SK-N-SH treated with all-trans-retinoic acid at 6 μM for 48 hours (cell line): ENCODE measurements around the gene ERP44.

Experiments
- ARNTL ChIP-seq: fragments of 450-650 bp; formaldehyde crosslinking; IDR thresholded peaks from 2 replicates; pipeline ENCODE4 v1.5.0; 2020; ENCODE audit warnings: low read depth, mild to moderate bottlenecking, moderate library complexity, borderline replicate concordance
- CSDC2 ChIP-seq: fragments of 250-450 bp; sonication (Bioruptor Pico); IDR thresholded peaks from 2 replicates; pipeline ENCODE4 v1.5.0; 2020; ENCODE audit warnings: mild to moderate bottlenecking, moderate library complexity
- OSR1 ChIP-seq: fragments of 250-450 bp; sonication (Bioruptor Pico); IDR thresholded peaks from 2 replicates; pipeline ENCODE4 v1.8.0; 2022; ENCODE audit warnings: moderate library complexity, mild to moderate bottlenecking, inconsistent platforms
- ZC3H10 ChIP-seq: fragments of 250-450 bp; sonication (Bioruptor Pico); IDR thresholded peaks from 2 replicates; pipeline ENCODE4 v1.5.1; 2021; ENCODE audit warnings: mild to moderate bottlenecking, moderate library complexity
- ZFP30 ChIP-seq: fragments of 450-650 bp; formaldehyde crosslinking; IDR thresholded peaks from 2 replicates; pipeline ENCODE4 v1.5.0; 2022; ENCODE audit warnings: mild to moderate bottlenecking, moderate library complexity
- TF ChIP-seq, protein P1 (sequence below): fragments of 250-450 bp; sonication (Bioruptor Pico); IDR thresholded peaks from 2 replicates; pipeline ENCODE4 v1.8.0; 2020; ENCODE audit warnings: mild to moderate bottlenecking, moderate library complexity, borderline replicate concordance
- TF ChIP-seq, protein P2 (sequence below): fragments of 250-450 bp; sonication (Bioruptor Pico); IDR thresholded peaks from 2 replicates; pipeline ENCODE4 v1.5.1; 2021; ENCODE audit warnings: mild to moderate bottlenecking, moderate library complexity
- TF ChIP-seq, protein P3 (sequence below): fragments of 250-450 bp; sonication (Bioruptor Pico); IDR thresholded peaks from 2 replicates; pipeline ENCODE4 v1.5.1; 2020; ENCODE audit warnings: low read depth, mild to moderate bottlenecking, moderate library complexity
- TF ChIP-seq, protein P4 (sequence below): fragments of 250-450 bp; sonication (Bioruptor Pico); IDR thresholded peaks from 2 replicates; pipeline ENCODE4 v1.8.0; 2021; ENCODE audit warnings: low read depth, mild to moderate bottlenecking, moderate library complexity, borderline replicate concordance

DNA sequence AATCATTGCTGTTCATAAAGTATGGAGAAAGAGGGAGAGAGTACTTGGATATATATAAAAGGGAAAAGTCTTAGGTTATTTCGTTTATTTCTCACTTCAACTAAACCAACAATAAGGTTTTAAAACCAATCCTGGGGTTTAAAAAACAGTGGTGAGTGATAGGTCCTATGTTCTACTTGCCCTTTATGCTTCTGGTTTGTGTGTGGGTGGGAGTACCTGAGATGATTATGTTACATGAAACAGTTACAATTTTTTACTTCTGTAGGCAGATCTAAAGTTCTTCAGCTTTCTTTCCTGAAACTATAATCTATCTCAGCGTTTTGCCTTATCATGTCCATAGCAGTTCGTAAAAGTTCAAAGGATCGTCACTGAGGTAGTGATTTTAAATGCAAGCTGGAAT lies 143.2 kb downstream of the ERP44 start:
- no peak for TF ChIP-seq OSR1 (CRISPR knock-in tag)
- TF ChIP-seq, protein P1, sequence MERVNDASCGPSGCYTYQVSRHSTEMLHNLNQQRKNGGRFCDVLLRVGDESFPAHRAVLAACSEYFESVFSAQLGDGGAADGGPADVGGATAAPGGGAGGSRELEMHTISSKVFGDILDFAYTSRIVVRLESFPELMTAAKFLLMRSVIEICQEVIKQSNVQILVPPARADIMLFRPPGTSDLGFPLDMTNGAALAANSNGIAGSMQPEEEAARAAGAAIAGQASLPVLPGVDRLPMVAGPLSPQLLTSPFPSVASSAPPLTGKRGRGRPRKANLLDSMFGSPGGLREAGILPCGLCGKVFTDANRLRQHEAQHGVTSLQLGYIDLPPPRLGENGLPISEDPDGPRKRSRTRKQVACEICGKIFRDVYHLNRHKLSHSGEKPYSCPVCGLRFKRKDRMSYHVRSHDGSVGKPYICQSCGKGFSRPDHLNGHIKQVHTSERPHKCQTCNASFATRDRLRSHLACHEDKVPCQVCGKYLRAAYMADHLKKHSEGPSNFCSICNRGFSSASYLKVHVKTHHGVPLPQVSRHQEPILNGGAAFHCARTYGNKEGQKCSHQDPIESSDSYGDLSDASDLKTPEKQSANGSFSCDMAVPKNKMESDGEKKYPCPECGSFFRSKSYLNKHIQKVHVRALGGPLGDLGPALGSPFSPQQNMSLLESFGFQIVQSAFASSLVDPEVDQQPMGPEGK (CRISPR knock-in tag): no peak
- no peak for TF ChIP-seq CSDC2 (CRISPR knock-in tag)
- TF ChIP-seq, protein P2, sequence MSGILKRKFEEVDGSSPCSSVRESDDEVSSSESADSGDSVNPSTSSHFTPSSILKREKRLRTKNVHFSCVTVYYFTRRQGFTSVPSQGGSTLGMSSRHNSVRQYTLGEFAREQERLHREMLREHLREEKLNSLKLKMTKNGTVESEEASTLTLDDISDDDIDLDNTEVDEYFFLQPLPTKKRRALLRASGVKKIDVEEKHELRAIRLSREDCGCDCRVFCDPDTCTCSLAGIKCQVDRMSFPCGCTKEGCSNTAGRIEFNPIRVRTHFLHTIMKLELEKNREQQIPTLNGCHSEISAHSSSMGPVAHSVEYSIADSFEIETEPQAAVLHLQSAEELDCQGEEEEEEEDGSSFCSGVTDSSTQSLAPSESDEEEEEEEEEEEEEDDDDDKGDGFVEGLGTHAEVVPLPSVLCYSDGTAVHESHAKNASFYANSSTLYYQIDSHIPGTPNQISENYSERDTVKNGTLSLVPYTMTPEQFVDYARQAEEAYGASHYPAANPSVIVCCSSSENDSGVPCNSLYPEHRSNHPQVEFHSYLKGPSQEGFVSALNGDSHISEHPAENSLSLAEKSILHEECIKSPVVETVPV (CRISPR knock-in tag): no peak
- TF ChIP-seq ZFP30: no peak
- TF ChIP-seq, protein P3, sequence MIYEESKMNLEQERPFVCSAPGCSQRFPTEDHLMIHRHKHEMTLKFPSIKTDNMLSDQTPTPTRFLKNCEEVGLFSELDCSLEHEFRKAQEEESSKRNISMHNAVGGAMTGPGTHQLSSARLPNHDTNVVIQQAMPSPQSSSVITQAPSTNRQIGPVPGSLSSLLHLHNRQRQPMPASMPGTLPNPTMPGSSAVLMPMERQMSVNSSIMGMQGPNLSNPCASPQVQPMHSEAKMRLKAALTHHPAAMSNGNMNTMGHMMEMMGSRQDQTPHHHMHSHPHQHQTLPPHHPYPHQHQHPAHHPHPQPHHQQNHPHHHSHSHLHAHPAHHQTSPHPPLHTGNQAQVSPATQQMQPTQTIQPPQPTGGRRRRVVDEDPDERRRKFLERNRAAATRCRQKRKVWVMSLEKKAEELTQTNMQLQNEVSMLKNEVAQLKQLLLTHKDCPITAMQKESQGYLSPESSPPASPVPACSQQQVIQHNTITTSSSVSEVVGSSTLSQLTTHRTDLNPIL: no peak
- TF ChIP-seq ZC3H10 (CRISPR knock-in tag): no peak
- TF ChIP-seq ARNTL (CRISPR knock-in tag): no peak
- TF ChIP-seq, protein P4, sequence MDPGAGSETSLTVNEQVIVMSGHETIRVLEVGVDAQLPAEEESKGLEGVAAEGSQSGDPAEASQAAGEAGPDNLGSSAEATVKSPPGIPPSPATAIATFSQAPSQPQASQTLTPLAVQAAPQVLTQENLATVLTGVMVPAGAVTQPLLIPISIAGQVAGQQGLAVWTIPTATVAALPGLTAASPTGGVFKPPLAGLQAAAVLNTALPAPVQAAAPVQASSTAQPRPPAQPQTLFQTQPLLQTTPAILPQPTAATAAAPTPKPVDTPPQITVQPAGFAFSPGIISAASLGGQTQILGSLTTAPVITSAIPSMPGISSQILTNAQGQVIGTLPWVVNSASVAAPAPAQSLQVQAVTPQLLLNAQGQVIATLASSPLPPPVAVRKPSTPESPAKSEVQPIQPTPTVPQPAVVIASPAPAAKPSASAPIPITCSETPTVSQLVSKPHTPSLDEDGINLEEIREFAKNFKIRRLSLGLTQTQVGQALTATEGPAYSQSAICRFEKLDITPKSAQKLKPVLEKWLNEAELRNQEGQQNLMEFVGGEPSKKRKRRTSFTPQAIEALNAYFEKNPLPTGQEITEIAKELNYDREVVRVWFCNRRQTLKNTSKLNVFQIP (CRISPR knock-in tag): no peak
